CD4-positive, alpha-beta memory T cell (primary cell): ENCODE results near the gene SCAI. TPM values are rescaled to one million over a fixed set of nuclear protein-coding genes. Genes with fewer than 3 reads are reported as not detected.

Source experiments
- CTCF ChIA-PET: fragments of 350-600 bp; sonication (Branson Sonifier 250); formaldehyde crosslinking; loops from one replicate; lab custom pipeline; 2021; ENCODE audit warnings: inconsistent platforms; ENCODE audit not compliant: partially characterized antibody; lab: Charles Lee
- POLR2A ChIA-PET: fragments of 350-600 bp; sonication (Branson Sonifier 250); formaldehyde crosslinking; loops from one replicate; lab custom pipeline; 2021; ENCODE audit not compliant: partially characterized antibody; lab: Charles Lee
- DNase-seq, 5 donors: peaks; one replicate each; pipeline versions ENCODE4 v3.0.0 to v3.0.0-alpha.2; 2020 to 2022; ENCODE audit warnings: mixed read lengths in 1 of 5
- H3K27ac ChIP-seq: one replicate; pipeline ENCODE4 v1.7.0; 2013; ENCODE audit warnings: low read depth, low read length
- H3K27me3 ChIP-seq: 2 replicates; pipeline ENCODE4 v1.7.0; 2013; ENCODE audit warnings: mild to moderate bottlenecking, low read length, moderate library complexity; ENCODE audit not compliant: insufficient read depth
- H3K36me3 ChIP-seq: 2 replicates; pipeline ENCODE4 v1.7.0; 2013; ENCODE audit warnings: mild to moderate bottlenecking, low read length, moderate library complexity; ENCODE audit not compliant: insufficient read depth
- H3K4me1 ChIP-seq: 2 replicates; pipeline ENCODE4 v1.7.0; 2013; ENCODE audit warnings: mild to moderate bottlenecking, low read length, moderate library complexity; ENCODE audit not compliant: insufficient read depth
- H3K4me3 ChIP-seq, 2 donors: one replicate each; pipeline ENCODE4 v1.7.0; 2013; ENCODE audit warnings: low read length in 2 of 2, mild to moderate bottlenecking in 1 of 2
- H3K9me3 ChIP-seq, 2 donors: one replicate each; pipeline ENCODE4 v1.7.0; 2013; ENCODE audit warnings: low read length in 2 of 2, control low read depth in 1 of 2; ENCODE audit not compliant: control insufficient read depth in 1 of 2
- H3K27ac Mint-ChIP-seq, 7 donors: one replicate each; pipeline ENCODE4 v1.8.0; 2020 to 2021; ENCODE audit warnings: mixed read lengths in 7 of 7, mild to moderate bottlenecking in 6 of 7, inconsistent platforms in 3 of 7, moderate library complexity in 3 of 7
- H3K27me3 Mint-ChIP-seq, 2 donors: one replicate each; pipeline ENCODE4 v1.8.0; 2020 to 2021; ENCODE audit warnings: mixed read lengths in 2 of 2
- H3K36me3 Mint-ChIP-seq, 2 donors: one replicate each; pipeline ENCODE4 v1.8.0; 2020 to 2021; ENCODE audit warnings: mixed read lengths in 2 of 2, inconsistent platforms in 1 of 2, mild to moderate bottlenecking in 1 of 2
- H3K4me1 Mint-ChIP-seq, 4 donors: one replicate each; pipeline ENCODE4 v1.8.0; 2020 to 2021; ENCODE audit warnings: mixed read lengths in 4 of 4, mild to moderate bottlenecking in 1 of 4
- H3K4me3 Mint-ChIP-seq, 8 donors: one replicate each; pipeline ENCODE4 v1.8.0; 2020 to 2021; ENCODE audit warnings: mixed read lengths in 8 of 8, mild to moderate bottlenecking in 7 of 8, moderate library complexity in 6 of 8, inconsistent platforms in 3 of 8
- H3K9me3 Mint-ChIP-seq, 8 donors: one replicate each; pipeline ENCODE4 v1.8.0; 2020 to 2021; ENCODE audit warnings: mixed read lengths in 8 of 8, mild to moderate bottlenecking in 5 of 8, inconsistent platforms in 3 of 8, moderate library complexity in 1 of 8
- intact Hi-C: fragments of 100-400 bp; cut with micrococcal nuclease; formaldehyde crosslinking; loops from one replicate; pipeline ENCODE4 v1.15.1; 2023
- polyA plus RNA-seq, 2 donors: library from polyadenylated mRNA; unstranded; fragments of 300-500 nt; fragmentation: Illumina TruSeq; gene quantifications; one replicate each; pipeline ENCODE4 v1.2.3, GENCODE V29; 2021
- total RNA-seq, 2 experiments: library from RNA; stranded (reverse); gene quantifications; one replicate each; pipeline ENCODE4 v1.2.3, GENCODE V29; 2021

SCAI gene
- total and polyA plus RNA-seq, 4 experiments from 2014 or later, result 0.23 to 15.5 (median 8.5) TPM

DNA sequence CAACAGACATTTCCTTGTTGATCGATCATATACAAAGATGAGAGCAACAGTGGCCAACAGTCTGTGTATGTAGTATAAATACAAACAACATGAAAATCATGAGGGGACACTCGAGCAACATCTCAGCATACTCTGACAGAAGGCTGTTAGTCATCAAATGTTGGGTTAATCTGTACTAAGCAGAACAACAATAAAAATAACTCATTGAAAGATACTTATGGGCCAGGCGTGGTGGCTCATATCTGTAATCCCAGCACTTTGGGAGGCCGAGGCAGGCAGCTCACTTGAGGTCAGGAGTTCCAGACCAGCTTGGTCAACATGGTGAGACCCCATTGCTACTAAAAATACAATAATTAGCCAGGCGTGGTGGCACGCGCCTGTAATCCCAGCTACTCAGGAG, 67.3 kb downstream of the SCAI start:
- no peaks in the 10 kb centered on the region for H3K9me3 ChIP-seq
- intact Hi-C loops, result no loop called here
- ChIA-PET CTCF (no interaction called here), POLR2A (no interaction called here)
- no peaks in the 10 kb centered on the region for H3K4me1 ChIP-seq
- no peak overlapping the region for H3K4me3 Mint-ChIP-seq
- H3K27ac Mint-ChIP-seq, result no peak overlapping the region
- no peaks in the 10 kb centered on the region for H3K27me3 Mint-ChIP-seq
- H3K4me3 ChIP-seq, result no peak overlapping the region
- DNase-seq, result no peak
- H3K27me3 ChIP-seq, result no peaks in the 10 kb centered on the region
- H3K36me3 Mint-ChIP-seq, result peaks cover 2 to 16% of the 10 kb centered on the region in 2 donors
- H3K9me3 Mint-ChIP-seq, result peaks cover 0 to 5% (median 2%) of the 10 kb centered on the region in 8 donors
- H3K4me1 Mint-ChIP-seq, result peaks cover 0 to 1% (median under 1%) of the 10 kb centered on the region in 4 donors
- no peak overlapping the region for H3K27ac ChIP-seq
- H3K36me3 ChIP-seq, result no peaks in the 10 kb centered on the region

DNA sequence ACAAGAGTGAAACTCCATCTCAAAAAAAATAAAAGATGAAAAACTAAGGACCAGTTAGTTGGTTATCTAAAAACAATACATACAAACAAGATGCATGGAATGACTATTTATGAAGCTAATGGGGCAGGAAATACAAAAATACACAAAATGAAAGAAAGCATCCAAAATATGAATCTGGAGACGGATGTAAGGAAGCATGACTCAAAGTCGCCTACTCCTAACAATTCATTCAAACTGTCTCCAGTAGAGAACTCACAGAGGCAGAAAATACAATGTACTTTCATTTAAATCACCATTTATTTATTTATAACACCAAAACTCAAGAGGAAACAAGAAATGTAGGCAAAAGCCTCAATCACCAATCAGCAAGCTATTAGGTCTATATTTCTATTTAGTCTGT, 68.4 kb downstream of the SCAI start:
- no peak for DNase-seq
- Mint-ChIP-seq H3K27me3 (no peaks in the 10 kb centered on the region), H3K36me3 (peaks cover 2 to 10% of the 10 kb centered on the region in 2 donors), H3K4me1 (peaks cover 0 to 1% (median under 1%) of the 10 kb centered on the region in 4 donors), H3K9me3 (no peaks in the 10 kb centered on the region), H3K27ac (no peak overlapping the region), H3K4me3 (no peak overlapping the region)
- Histone ChIP-seq H3K9me3 (no peaks in the 10 kb centered on the region), H3K36me3 (no peaks in the 10 kb centered on the region), H3K4me3 (no peak overlapping the region), H3K27me3 (no peaks in the 10 kb centered on the region), H3K4me1 (no peaks in the 10 kb centered on the region), H3K27ac (no peak overlapping the region)
- ChIA-PET POLR2A (interaction anchor here (0.6 kb wide), 1 partner anchor 69 kb away, joined by 3 read pairs; no protein-coding TSS in a partner anchor), CTCF (interaction anchor here (0.6 to 0.9 kb wide), 2 partner anchors 51 to 66 kb away, joined by 3 read pairs; no protein-coding TSS in a partner anchor)
- intact Hi-C loops, result no loop called here

DNA sequence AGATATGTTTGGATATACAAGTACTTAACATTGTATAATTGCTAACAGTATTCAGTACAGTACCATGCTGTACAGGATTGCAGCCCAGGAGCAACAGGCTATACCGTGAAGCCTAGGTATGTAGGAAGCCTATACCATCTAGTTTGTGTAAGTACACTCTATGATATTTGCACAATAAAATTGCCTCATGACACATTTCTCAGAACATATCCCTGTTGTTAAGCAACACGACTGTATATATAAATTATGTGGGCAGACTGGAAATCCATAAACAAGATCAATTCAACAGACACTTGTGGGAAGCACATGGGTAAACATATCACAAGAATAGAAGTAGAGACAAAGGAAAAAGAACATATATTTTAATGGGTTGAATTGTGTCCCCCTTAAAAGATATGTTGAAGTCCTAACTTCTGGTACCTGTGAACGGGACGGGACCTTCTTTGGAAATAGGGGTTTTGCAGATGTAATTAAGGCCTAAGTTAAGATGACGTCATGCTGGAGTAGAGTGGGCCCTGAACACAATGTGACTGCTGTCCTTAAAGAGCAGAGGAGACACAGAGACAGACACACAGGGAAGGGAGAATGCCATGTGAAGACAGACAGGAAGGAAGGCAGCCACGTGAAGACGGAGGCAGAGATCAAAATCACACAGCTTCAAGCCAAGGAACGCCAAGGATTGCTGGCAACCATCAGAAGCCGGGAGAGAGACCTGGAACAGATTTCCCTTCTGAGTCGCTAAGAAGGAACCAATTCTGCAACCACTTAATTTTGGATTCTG, 76.3 kb downstream of the SCAI start:
- CTCF ChIA-PET, result no interaction called here
- intact Hi-C loops, result no loop called here

DNA sequence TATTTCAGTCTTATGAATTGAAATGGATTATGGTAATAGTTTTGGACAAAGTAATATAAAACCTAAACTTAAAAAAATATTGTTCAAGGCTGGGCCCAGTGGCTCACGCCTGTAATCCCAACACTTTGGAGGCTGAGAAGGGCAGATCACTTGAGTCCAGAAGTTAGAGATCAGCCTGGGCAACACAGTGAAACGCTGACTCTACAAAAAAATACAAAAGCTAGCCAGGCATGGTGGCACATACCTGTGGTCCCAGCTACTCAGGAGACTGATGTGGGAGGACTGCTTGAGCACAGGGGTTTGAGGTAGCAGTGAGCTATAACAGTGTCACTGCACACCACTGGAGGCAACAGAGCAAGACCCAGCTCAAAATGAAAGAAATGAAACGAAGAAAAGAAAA, 81.9 kb downstream of the SCAI start:
- ChIA-PET CTCF (no interaction called here), POLR2A (interaction anchor here (0.7 kb wide), 1 partner anchor 143 kb away, joined by 4 read pairs; no protein-coding TSS in a partner anchor)
- H3K27ac Mint-ChIP-seq, result no peak overlapping the region
- H3K36me3 Mint-ChIP-seq, result peaks cover 7 to 10% of the 10 kb centered on the region in 2 donors
- Histone ChIP-seq H3K4me3 (no peak overlapping the region), H3K27ac (no peak overlapping the region), H3K36me3 (no peaks in the 10 kb centered on the region), H3K4me1 (no peaks in the 10 kb centered on the region), H3K27me3 (no peaks in the 10 kb centered on the region), H3K9me3 (no peaks in the 10 kb centered on the region)
- no peaks in the 10 kb centered on the region for H3K9me3 Mint-ChIP-seq
- no peak overlapping the region for H3K4me3 Mint-ChIP-seq
- peaks cover 0 to 6% (median under 1%) of the 10 kb centered on the region in 4 donors for H3K4me1 Mint-ChIP-seq
- H3K27me3 Mint-ChIP-seq, result no peaks in the 10 kb centered on the region
- intact Hi-C loops, result no loop called here
- DNase-seq, result no peak

More for the DNA sequence above, 76.3 kb downstream of the SCAI start:
- H3K27ac Mint-ChIP-seq, result peak overlapping the region in 5 of 7 donors; percentile 3 to 39 (median 19)
- H3K27me3 Mint-ChIP-seq, result no peaks in the 10 kb centered on the region
- peaks cover 2 to 5% of the 10 kb centered on the region in 2 donors for H3K36me3 Mint-ChIP-seq
- Histone ChIP-seq H3K27me3 (no peaks in the 10 kb centered on the region), H3K36me3 (no peaks in the 10 kb centered on the region), H3K27ac (no peak overlapping the region), H3K4me1 (no peaks in the 10 kb centered on the region), H3K4me3 (no peak overlapping the region), H3K9me3 (no peaks in the 10 kb centered on the region)
- no peak for DNase-seq
- H3K9me3 Mint-ChIP-seq, result no peaks in the 10 kb centered on the region
- peaks cover 0 to 9% (median 4%) of the 10 kb centered on the region in 4 donors for H3K4me1 Mint-ChIP-seq
- no peak overlapping the region for H3K4me3 Mint-ChIP-seq
- POLR2A ChIA-PET, result no interaction called here

DNA sequence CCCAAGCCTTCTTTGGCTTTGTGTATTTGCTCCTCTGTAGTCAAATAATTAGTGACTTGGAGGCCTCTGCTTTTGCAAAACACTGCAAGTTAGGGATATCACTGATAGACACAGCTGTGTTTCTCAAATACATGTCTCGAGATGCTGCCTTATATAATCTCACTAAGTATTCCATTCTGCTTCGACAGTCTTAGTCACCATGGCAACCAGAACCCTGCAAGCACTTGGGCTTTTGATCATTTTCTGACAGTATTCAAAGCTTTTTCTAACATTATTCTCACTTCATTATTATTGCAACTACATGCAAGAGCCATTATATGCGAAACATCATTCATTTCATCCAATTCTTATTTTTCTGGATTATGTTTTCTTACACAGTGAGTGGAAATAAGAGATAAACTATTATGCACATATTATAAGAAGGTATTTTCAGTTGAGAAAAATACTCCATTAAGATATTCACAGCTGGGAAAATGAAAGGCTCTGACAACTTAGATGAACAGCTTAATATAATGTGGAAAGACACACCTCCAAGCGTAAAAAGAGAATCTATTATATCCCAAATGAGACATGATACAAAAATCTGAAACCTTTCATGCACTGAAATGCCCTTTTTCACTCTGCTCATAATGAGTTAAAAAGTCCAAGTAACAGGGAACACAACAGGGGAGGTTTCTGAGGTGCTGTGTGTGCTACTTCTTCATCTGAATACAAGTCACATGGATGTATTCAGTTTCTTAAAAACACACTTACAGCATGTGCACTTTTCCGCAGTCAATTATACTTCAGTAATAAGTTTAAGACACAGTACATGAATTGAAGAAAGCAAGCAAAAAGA, 93.9 kb downstream of the SCAI start:
- ChIA-PET CTCF (no interaction called here), POLR2A (no interaction called here)
- no peaks in the 10 kb centered on the region for H3K27me3 Mint-ChIP-seq
- no peaks in the 10 kb centered on the region for H3K36me3 ChIP-seq
- no peaks in the 10 kb centered on the region for H3K9me3 ChIP-seq
- intact Hi-C loops, result no loop called here
- no peak overlapping the region for H3K4me3 Mint-ChIP-seq
- no peak overlapping the region for H3K27ac Mint-ChIP-seq
- H3K9me3 Mint-ChIP-seq, result no peaks in the 10 kb centered on the region
- H3K27me3 ChIP-seq, result no peaks in the 10 kb centered on the region
- no peak for DNase-seq
- H3K27ac ChIP-seq, result no peak overlapping the region
- H3K4me1 ChIP-seq, result no peaks in the 10 kb centered on the region
- peaks cover 0 to 1% (median 0%) of the 10 kb centered on the region in 4 donors for H3K4me1 Mint-ChIP-seq
- peaks cover 18 to 37% of the 10 kb centered on the region in 2 donors for H3K36me3 Mint-ChIP-seq
- H3K4me3 ChIP-seq, result no peak overlapping the region

DNA sequence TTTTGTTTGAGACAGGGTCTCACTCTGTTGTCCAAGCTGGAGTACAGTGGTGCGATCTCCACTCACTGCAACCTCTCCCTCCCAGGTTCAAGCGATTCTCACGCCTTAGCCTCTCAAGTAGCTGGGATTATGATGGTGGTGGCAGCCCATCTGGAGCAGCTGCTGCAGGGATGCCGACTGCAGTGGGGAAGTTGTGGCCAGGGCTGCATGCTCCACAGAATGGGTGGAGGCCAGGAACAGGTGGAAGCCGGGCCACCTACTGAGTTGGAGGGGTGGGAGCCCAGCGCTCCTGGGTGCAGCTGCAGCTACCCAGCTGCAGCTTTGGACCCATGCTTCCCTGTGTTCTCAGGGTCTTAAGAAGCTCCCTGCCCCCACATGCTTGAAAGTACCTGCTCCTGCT, 99.7 kb downstream of the SCAI start:
- H3K4me3 Mint-ChIP-seq, result no peak overlapping the region
- intact Hi-C loops, result no loop called here
- H3K27me3 ChIP-seq, result no peaks in the 10 kb centered on the region
- no peak overlapping the region for H3K4me3 ChIP-seq
- H3K36me3 Mint-ChIP-seq, result peaks cover 4 to 14% of the 10 kb centered on the region in 2 donors
- H3K27me3 Mint-ChIP-seq, result no peaks in the 10 kb centered on the region
- no peak overlapping the region for H3K27ac Mint-ChIP-seq
- ChIA-PET POLR2A (no interaction called here), CTCF (no interaction called here)
- no peaks in the 10 kb centered on the region for H3K4me1 ChIP-seq
- no peak overlapping the region for H3K27ac ChIP-seq
- H3K9me3 Mint-ChIP-seq, result no peaks in the 10 kb centered on the region
- no peak for DNase-seq
- H3K9me3 ChIP-seq, result no peaks in the 10 kb centered on the region
- H3K36me3 ChIP-seq, result no peaks in the 10 kb centered on the region
- peaks cover 0 to 4% (median under 1%) of the 10 kb centered on the region in 4 donors for H3K4me1 Mint-ChIP-seq

DNA sequence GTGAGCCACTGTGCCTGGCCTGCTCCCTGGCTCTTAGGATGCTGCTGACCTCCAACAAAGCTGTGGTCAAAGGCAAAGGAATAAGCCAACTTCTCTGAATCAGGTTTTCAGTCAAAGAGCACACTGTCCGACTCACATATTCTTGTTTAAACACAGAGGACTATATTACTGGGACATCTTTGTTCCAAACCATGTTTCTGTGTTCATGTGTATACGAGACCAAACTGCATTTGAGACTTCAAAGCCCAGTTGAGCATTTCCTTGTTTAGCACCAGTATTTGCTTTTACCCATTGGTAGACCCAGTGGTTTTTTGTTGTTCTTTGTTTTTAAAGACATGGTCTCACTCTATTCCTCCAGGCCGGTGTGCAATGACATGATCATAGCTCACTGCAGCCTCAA, 100.2 kb downstream of the SCAI start:
- H3K27ac Mint-ChIP-seq, result no peak overlapping the region
- CTCF ChIA-PET, result interaction anchor here (1.6 kb wide), 1 partner anchor 11 kb away, joined by 6 read pairs; no protein-coding TSS in a partner anchor
- Histone ChIP-seq H3K27me3 (no peaks in the 10 kb centered on the region), H3K4me1 (no peaks in the 10 kb centered on the region), H3K36me3 (no peaks in the 10 kb centered on the region), H3K4me3 (no peak overlapping the region), H3K27ac (no peak overlapping the region), H3K9me3 (no peaks in the 10 kb centered on the region)
- POLR2A ChIA-PET, result no interaction called here
- H3K36me3 Mint-ChIP-seq, result peaks cover 4 to 14% of the 10 kb centered on the region in 2 donors
- H3K9me3 Mint-ChIP-seq, result no peaks in the 10 kb centered on the region
- DNase-seq, result no peak
- peaks cover 0 to 4% (median under 1%) of the 10 kb centered on the region in 4 donors for H3K4me1 Mint-ChIP-seq
- no peaks in the 10 kb centered on the region for H3K27me3 Mint-ChIP-seq
- H3K4me3 Mint-ChIP-seq, result no peak overlapping the region
- intact Hi-C loops, result no loop called here
